Measurements from ENCODE around the gene ZNF134. TPM values are rescaled to one million over a fixed set of nuclear protein-coding genes. Genes with fewer than 3 reads are reported as not detected.

Gene ZNF134
- total and polyA plus RNA-seq, 2 experiments from 2014 or later = 10.7 to 24.3 TPM

DNA sequence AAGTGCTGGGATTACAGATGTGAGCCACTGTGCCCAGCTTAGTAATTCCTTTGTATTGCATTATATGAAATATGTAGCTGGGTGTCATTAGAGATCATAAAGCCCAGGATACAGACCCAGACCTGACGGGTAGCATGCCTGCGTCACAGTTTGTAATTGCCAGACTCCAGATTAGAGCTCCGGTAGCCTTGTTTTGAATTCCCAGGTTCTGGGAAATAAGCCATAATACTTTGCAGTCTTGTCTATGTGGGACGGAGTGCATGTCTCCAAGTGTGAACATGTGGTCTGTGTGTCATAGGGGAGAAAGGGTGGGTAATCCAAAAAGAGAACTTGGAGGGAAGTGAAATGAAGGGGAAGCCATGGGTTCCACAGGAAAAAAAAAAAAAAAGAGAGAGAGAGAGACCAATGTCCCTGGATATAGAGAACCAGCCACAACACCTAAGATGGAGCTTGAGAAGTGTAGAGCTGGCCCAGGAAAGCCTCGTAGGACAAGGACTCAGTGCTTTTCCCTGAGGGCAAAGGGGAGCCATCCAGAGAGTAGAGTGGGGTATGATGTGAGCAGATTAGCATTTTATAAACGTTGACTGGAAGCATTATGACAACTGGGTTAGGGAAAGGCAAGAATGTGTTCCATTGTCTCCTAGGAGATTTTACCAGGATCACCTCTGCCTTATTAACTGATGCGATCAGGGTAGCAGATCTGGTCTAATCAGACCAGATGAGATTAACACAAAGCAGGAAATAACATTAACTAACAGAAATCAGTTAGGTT lies 57.3 kb downstream of the ZNF134 start:
- no peaks in the 10 kb centered on the region for H3K4me1 ChIP-seq (ENCODE audit: insufficient read depth)
- no peaks in the 10 kb centered on the region for H3K36me3 ChIP-seq (replicated peaks; ENCODE audit: insufficient read depth, low read depth)
- no peaks in the 10 kb centered on the region for H3K79me2 ChIP-seq
- whole genome bisulfite sequencing (ENCODE audit: low lambda C conversion rate, missing lambda C conversion rate) = 62% methylated on average over 7 of the region's 7 CpGs
- no peak overlapping the region for H3K27ac ChIP-seq
- TF ChIP-seq CTCF (IDR thresholded peaks at IDR 0.05; ENCODE audit: poor library complexity) (no peak), EZH2 (IDR thresholded peaks at IDR 0.05; ENCODE audit: borderline replicate concordance) (no peak), EZH2phosphoT487 (IDR thresholded peaks at IDR 0.05; ENCODE audit: low read depth, severe bottlenecking, unreplicated experiment) (no peak)
- H3K4me3 ChIP-seq = no peak overlapping the region
- no peak overlapping the region for H3K4me2 ChIP-seq
- DNase-seq (ENCODE audit: low spot score) = no peak
- no peaks in the 10 kb centered on the region for H3K9me2 ChIP-seq (replicated peaks; ENCODE audit: insufficient read depth)
- H2AFZ ChIP-seq = no peak overlapping the region
- no peaks in the 10 kb centered on the region for H4K20me1 ChIP-seq (ENCODE audit: insufficient read depth, poor library complexity, severe bottlenecking)
- no peaks in the 10 kb centered on the region for H3K27me3 ChIP-seq
- no peaks in the 10 kb centered on the region for H3K9me3 ChIP-seq (ENCODE audit: low read depth)

DNA sequence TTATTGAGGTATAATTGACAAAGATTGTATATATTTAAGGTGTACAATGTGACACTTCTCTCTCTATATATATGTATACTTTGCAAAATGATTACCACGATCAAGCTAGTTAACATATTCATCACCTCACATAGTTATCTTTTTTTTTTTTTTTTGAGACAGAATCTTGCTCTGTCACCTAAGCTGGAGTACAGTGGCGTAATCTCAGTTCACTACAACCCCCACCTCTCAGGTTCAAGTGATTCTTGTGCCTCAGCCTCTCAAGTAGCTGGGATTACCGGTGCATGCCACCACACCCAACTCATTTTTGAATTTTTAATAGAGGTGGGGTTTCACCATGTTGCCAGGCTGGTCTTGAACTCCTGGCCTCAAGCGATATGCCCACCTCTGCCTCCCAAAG lies 58.4 kb downstream of the ZNF134 start:
- no peaks in the 10 kb centered on the region for H3K4me1 ChIP-seq (ENCODE audit: insufficient read depth)
- 94% methylated on average over 4 of the region's 4 CpGs for WGBS (ENCODE audit: low lambda C conversion rate, missing lambda C conversion rate)
- no peaks in the 10 kb centered on the region for H3K9me2 ChIP-seq (replicated peaks; ENCODE audit: insufficient read depth)
- H2AFZ ChIP-seq = no peak overlapping the region
- TF ChIP-seq EZH2 (IDR thresholded peaks at IDR 0.05; ENCODE audit: borderline replicate concordance) = no peak
- no peak for TF ChIP-seq CTCF (IDR thresholded peaks at IDR 0.05; ENCODE audit: poor library complexity)
- no peak overlapping the region for H3K27ac ChIP-seq
- no peaks in the 10 kb centered on the region for H3K36me3 ChIP-seq (replicated peaks; ENCODE audit: insufficient read depth, low read depth)
- H3K79me2 ChIP-seq = no peaks in the 10 kb centered on the region
- H3K9me3 ChIP-seq (ENCODE audit: low read depth) = no peaks in the 10 kb centered on the region
- H3K4me3 ChIP-seq = no peak overlapping the region
- H3K4me2 ChIP-seq = no peak overlapping the region
- H3K27me3 ChIP-seq = no peaks in the 10 kb centered on the region
- H4K20me1 ChIP-seq (ENCODE audit: insufficient read depth, poor library complexity, severe bottlenecking) = no peaks in the 10 kb centered on the region
- no peak for DNase-seq (ENCODE audit: low spot score)

Other genes starting within 250 kb of the ZNF134 start
- 17.6 and 26.3 TPM in 2 replicates for gene ZNF548, start 224.4 kb upstream of the ZNF134 start, total RNA-seq
- 8.1 and 9.3 TPM in 2 replicates for gene ZNF548, start 224.4 kb upstream of the ZNF134 start, polyA plus RNA-seq
- 6.9 and 7.2 TPM in 2 replicates for gene ZNF17, start 203.1 kb upstream of the ZNF134 start, total RNA-seq
- gene ZNF17, start 203.1 kb upstream of the ZNF134 start, polyA plus RNA-seq = 1.4 and 2.3 TPM in 2 replicates
- gene ZNF749, start 178.9 kb upstream of the ZNF134 start, total RNA-seq = 10.4 and 10.5 TPM in 2 replicates
- gene ZNF749, start 178.9 kb upstream of the ZNF134 start, polyA plus RNA-seq = 3.0 and 7.1 TPM in 2 replicates
- 1.6 and 2.2 TPM in 2 replicates for gene VN1R1, start 157.1 kb upstream of the ZNF134 start, total RNA-seq
- gene VN1R1, start 157.1 kb upstream of the ZNF134 start, polyA plus RNA-seq = 0.65 and 0.83 TPM in 2 replicates
- 18.5 TPM in 2 replicates for gene ZNF772, start 136.7 kb upstream of the ZNF134 start, total RNA-seq
- gene ZNF772, start 136.7 kb upstream of the ZNF134 start, polyA plus RNA-seq = 2.6 and 5.6 TPM in 2 replicates
- 9.4 and 11.4 TPM in 2 replicates for gene ZNF419, start 126.5 kb upstream of the ZNF134 start, total RNA-seq
- 9.3 and 9.4 TPM in 2 replicates for gene ZNF419, start 126.5 kb upstream of the ZNF134 start, polyA plus RNA-seq
- 6.9 and 8.0 TPM in 2 replicates for gene ZNF773, start 114.3 kb upstream of the ZNF134 start, total RNA-seq
- 5.0 and 6.6 TPM in 2 replicates for gene ZNF773, start 114.3 kb upstream of the ZNF134 start, polyA plus RNA-seq
- 4.3 and 6.4 TPM in 2 replicates for gene ZNF549, start 86.9 kb upstream of the ZNF134 start, total RNA-seq
- 3.2 and 3.5 TPM in 2 replicates for gene ZNF549, start 86.9 kb upstream of the ZNF134 start, polyA plus RNA-seq
- 5.7 and 5.9 TPM in 2 replicates for gene ZNF550, start 54.4 kb upstream of the ZNF134 start, total RNA-seq
- gene ZNF550, start 54.4 kb upstream of the ZNF134 start, polyA plus RNA-seq = 5.2 and 6.2 TPM in 2 replicates
- 4.7 and 5.8 TPM in 2 replicates for gene ZNF416, start 35.3 kb upstream of the ZNF134 start, total RNA-seq
- gene ZNF416, start 35.3 kb upstream of the ZNF134 start, polyA plus RNA-seq = 1.9 and 2.5 TPM in 2 replicates
- 5.1 and 7.1 TPM in 2 replicates for gene ZIK1, start 30.1 kb upstream of the ZNF134 start, total RNA-seq
- gene ZIK1, start 30.1 kb upstream of the ZNF134 start, polyA plus RNA-seq = 3.3 and 3.8 TPM in 2 replicates
- 1.3 and 1.8 TPM in 2 replicates for gene ZNF530, start 14.4 kb upstream of the ZNF134 start, total RNA-seq
- gene ZNF530, start 14.4 kb upstream of the ZNF134 start, polyA plus RNA-seq = 1.3 and 2.8 TPM in 2 replicates
- gene ZNF211, start 18.9 kb downstream of the ZNF134 start, total RNA-seq = 9.5 and 17.2 TPM in 2 replicates
- 11.9 and 12.2 TPM in 2 replicates for gene ZNF211, start 18.9 kb downstream of the ZNF134 start, polyA plus RNA-seq
- 0.12 TPM in 1 of 2 replicates, not detected in the other for gene ZSCAN4, start 54.7 kb downstream of the ZNF134 start, total RNA-seq
- gene ZSCAN4, start 54.7 kb downstream of the ZNF134 start, polyA plus RNA-seq = not detected in 2 replicates
- gene ZNF551, start 67.7 kb downstream of the ZNF134 start, total RNA-seq = 11.6 and 13.2 TPM in 2 replicates
- gene ZNF551, start 67.7 kb downstream of the ZNF134 start, polyA plus RNA-seq = 2.0 and 2.2 TPM in 2 replicates
- gene ZNF154, start 95.0 kb downstream of the ZNF134 start, total RNA-seq = 10.7 and 11.1 TPM in 2 replicates
- gene ZNF154, start 95.0 kb downstream of the ZNF134 start, polyA plus RNA-seq = 3.5 and 5.6 TPM in 2 replicates
- gene ZNF671, start 113.4 kb downstream of the ZNF134 start, total RNA-seq = 6.7 and 6.8 TPM in 2 replicates
- 3.9 and 6.7 TPM in 2 replicates for gene ZNF671, start 113.4 kb downstream of the ZNF134 start, polyA plus RNA-seq
- 10.3 and 11.4 TPM in 2 replicates for gene ZNF776, start 132.6 kb downstream of the ZNF134 start, total RNA-seq
- gene ZNF776, start 132.6 kb downstream of the ZNF134 start, polyA plus RNA-seq = 8.2 and 10.6 TPM in 2 replicates
- 11.4 and 22.5 TPM in 2 replicates for gene ZNF586, start 155.4 kb downstream of the ZNF134 start, total RNA-seq
- 8.0 and 11.2 TPM in 2 replicates for gene ZNF586, start 155.4 kb downstream of the ZNF134 start, polyA plus RNA-seq
- 25.9 and 26.7 TPM in 2 replicates for gene ZNF552, start 200.7 kb downstream of the ZNF134 start, total RNA-seq
- gene ZNF552, start 200.7 kb downstream of the ZNF134 start, polyA plus RNA-seq = 12.9 and 13.7 TPM in 2 replicates
- 13.9 and 16.8 TPM in 2 replicates for gene ZNF587B, start 216.1 kb downstream of the ZNF134 start, total RNA-seq
- gene ZNF587B, start 216.1 kb downstream of the ZNF134 start, polyA plus RNA-seq = 1.8 and 6.4 TPM in 2 replicates
- gene ZNF587, start 235.6 kb downstream of the ZNF134 start, total RNA-seq = 36.8 and 60.5 TPM in 2 replicates
- 8.8 and 11.5 TPM in 2 replicates for gene ZNF587, start 235.6 kb downstream of the ZNF134 start, polyA plus RNA-seq